CD4-positive, alpha-beta T cell treated with Interleukin-6 at 100 ng/mL for 8 hours (primary cell): Measurements from ENCODE around the gene AHRR.
"Not testable (repeated sequence)": the region's sequence is repeated elsewhere in the genome, so short reads cannot be mapped to it uniquely, and the experiment has no call there.

Source experiments
- DNase-seq: peaks from one replicate; pipeline ENCODE4 v3.0.0-alpha.2; 2020; ENCODE audit warnings: mixed read lengths, low spot score

Gene AHRR

GRCh38 chr5:367358-368130 is 46.0 kb downstream of the AHRR start:
- no peak for DNase-seq

DNA sequence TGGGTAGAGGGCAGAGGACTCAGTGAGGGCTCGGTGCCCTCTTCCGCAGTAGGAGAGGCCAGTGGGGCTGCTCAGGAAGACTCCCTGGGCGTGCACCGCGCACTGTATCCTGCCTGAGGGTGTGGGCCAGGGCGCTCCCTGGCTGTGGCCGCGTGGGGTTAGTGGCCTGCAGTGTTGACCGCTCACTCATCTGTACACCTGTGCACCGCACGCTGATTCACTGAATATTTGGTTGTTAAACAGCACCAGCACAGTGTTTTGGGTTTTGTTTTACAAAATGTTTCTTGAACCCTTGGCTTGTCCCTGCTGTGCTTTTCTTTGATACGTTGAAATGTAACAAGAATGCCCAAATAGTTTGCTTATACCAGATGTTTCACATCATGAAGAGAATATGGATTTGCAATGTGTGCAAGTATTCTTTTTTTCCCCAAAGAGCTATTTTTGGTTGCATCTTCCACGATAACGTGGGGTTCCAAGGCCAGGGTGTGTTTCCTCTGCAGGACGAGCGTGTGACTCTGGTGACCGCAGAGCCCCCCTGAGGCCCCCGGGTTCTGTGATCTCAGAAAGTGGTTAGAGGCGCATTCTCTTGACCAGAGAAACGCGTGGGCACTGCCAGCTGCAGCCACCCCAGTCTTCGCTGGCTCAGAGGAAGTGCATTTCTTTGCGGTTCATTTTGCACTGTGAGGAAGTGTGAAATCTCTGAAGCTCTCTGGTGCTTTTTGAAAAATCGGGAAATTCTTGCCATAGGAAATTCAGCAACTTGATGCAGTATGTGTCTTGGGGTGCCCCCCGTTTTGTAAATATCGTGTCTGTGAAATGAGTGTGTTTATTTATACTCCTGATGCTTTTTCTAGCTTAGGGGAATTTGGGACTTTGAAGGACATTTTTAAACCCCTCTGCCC is 46.9 kb downstream of the AHRR start:
- no peak for DNase-seq

- DNase-seq = no peak
Observed at GRCh38 chr5:369151-369868, 47.8 kb downstream of the AHRR start.

GRCh38 chr5:369869-370236 is 48.3 kb downstream of the AHRR start:
- not testable (repeated sequence) for DNase-seq

DNA sequence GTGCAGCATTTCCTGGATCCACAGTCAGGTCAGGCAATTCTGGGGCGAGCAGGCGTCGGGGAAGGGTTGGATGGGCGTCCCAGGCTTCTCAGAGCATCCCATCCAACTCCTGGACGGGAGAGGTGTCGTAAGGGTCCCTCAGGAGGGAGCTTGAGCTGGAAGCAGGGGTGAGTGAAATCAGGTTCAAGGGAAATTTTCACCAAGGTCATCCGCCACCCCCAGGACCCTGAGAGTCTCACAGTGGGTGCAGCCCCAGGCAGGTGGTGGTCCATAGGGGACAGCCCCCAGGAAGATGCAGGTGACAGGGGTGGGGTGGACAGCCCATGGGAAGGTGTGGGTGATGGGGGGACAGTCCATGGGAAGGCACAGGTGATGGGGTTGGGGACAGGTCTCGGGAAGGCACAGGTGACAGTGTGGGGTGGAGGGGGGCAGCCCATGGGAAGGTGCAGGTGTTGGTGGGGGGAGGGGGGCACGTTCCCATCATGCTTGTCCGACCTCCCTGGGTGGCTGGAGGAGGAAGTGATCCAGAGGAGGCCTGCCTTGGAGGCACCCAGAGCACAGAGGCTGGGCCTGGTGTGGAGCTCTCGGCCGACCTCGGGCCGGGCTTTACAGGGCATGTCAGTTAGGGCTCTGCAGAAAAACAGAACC is 48.9 kb downstream of the AHRR start:
- DNase-seq = no peak

DNA sequence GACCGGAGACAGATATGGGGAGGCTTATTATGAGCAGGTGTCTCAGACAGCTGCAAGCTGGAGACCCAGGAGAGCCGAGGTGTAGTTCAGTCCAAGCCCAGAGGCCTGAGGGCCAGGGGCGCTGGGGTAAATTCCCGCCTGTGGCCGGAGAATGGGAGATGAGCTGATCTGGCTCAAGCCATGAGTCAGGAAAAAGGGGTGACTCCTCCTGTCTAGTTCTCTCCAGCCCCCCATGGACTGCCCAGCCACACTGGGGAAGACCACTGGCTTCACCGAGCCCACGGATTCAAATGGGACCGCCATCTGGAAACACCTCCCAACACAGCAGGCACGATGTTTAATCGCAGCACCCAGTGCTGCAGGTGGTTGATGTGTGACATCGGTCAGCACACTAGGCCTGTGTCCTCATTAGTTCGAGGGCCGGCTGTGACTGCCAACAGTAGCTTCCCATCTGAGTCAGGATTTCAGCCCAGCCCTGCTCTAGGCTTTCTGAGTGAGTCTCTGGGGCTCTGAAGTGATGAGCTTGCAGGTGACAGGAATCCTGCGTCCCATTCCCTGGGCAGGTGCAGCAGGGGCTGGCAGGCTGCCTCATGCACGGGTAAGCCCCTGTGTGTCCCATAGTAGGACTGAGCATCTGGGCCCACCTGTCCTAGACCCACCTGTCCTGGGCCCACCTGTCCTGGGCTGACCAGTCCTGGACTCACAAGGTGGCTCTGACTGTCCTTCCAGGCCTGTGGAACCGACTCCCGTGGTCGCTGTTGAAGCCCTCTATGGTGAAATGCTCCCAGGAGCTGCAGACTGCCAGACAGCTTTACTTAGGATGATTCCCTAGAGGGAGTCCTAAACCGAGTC is 49.7 kb downstream of the AHRR start:
- no peak for DNase-seq

GRCh38 chr5:371811-372555 is 50.5 kb downstream of the AHRR start:
- DNase-seq = no peak

DNA sequence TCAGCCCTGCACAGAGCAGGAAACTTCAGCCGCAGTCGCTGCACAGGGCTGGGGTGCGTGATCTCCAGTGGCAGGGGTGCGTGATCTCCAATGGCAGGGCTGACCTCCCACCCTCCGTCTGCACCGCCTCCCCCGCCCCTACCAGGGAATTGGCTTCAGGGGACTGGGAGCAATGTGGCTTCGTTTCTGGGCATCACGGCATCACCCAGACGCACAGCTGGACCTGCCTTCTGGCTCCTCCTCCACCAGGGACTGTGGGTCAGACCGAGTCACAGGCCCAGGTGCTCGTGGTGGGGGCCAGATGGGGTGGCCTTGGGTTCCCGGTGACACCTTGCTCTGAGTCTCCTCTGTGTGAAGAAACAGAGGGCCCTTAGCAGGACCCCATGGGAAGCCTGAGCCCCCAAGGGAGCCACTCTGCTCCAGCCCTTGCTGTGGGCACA is 51.1 kb downstream of the AHRR start:
- DNase-seq = no peak

GRCh38 chr5:372996-373709 is 51.6 kb downstream of the AHRR start:
- DNase-seq = no peak

DNA sequence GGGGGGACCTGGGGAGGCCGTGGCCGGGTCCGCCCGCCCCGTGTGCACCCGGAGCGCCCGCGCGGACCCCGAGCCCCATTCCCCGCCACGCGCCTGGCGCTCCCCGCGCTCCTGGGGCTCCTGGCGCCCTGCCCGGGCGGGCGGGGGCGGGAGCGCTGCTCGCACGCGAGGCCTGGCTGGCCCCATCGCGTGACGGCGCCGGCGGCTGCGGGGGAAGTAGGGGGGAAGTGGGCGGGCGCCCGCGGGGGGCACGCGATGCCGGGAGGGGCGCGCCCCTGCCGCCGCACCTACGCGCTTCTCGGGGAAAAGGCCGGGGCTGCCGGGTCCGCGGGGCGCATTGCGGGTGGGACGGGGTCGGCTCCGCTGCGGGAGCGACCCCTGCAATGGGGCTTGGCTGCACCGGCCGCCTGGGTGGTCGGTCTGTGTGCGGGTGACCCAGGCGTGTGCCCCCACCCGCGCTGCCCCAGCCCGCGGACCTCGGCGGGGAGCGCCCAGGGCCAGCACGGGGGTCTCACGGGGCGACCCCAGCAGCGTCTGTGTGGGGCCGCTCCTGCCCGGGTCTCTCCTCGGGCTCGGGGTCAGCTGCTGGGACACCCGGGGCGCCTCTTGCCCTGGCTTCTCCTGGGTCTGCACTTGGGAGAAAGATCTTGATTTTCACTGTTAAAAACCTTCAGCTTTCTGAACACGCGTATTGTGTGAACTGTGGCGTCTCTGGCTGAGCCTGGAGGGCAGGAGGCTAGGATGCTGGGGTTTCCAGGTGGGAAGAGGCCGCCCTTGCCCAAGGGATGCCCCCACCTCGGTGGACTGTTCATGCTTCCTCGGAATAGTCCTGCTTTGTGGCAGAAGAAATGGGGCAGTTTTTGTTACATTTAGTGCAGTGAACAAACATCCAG is 52.4 kb downstream of the AHRR start:
- DNase-seq = peak; percentile 53

DNA sequence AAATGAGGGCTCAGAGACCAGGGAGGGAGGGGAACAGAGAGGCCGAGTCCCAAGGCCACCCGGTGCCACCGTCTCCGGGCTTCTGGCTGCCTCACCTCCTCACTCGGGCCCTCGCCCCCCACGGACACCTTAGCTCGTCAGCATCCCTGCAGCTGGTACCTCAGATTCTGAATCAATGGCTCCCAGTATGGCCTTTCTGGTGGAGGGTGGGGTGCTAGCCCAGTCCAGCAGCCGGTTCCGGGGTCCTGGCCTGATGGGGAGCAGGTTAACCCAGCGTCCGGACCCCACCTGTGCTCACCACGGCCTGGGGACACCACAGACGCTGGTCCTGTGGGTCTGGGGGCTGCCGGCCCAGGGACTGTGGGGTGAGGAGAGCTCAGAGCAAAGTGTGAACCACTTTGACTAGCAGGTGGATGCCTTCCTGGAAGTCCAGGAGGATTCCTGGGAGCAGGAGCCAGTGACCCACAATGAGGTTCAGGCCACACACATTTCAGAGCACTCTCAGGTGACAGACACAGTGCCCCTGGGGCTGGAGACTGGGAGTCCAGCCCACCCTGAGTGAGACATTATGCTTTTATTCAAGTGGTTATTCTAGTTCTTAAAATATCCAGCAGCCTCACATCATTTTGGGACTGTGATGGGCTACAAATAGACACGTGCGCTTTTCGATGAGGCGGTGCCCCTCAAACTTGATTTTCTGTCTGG is 53.3 kb downstream of the AHRR start:
- DNase-seq = no peak

DNA sequence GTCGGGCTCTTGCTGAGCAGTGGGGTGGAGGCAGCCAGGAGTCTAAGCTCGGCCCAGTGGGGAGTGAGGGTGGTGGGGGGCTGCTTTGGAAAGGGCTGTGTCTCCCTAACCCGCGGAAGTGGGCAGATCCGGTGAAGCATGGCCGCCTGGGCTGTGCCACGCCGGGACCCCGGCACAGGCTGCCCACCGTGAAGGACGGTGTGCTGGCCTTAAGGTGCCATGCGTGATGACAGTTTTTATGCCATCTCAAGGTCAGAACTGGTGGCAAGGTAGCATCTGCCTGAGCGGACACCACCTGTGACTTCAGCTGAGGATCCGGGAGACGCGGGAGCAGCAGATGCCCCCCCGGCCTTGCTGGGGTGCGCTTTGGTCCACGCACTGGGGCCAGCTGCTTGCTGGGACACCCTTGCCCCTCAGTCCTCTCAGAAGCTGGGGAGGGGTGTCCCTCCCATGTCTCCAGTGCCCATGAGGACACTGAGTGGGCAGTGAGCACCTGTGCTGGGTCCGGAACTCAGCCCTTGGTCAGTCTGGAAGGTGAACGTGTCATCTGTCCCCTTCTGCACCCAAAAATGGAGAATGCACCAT is 53.9 kb downstream of the AHRR start:
- no peak for DNase-seq

DNA sequence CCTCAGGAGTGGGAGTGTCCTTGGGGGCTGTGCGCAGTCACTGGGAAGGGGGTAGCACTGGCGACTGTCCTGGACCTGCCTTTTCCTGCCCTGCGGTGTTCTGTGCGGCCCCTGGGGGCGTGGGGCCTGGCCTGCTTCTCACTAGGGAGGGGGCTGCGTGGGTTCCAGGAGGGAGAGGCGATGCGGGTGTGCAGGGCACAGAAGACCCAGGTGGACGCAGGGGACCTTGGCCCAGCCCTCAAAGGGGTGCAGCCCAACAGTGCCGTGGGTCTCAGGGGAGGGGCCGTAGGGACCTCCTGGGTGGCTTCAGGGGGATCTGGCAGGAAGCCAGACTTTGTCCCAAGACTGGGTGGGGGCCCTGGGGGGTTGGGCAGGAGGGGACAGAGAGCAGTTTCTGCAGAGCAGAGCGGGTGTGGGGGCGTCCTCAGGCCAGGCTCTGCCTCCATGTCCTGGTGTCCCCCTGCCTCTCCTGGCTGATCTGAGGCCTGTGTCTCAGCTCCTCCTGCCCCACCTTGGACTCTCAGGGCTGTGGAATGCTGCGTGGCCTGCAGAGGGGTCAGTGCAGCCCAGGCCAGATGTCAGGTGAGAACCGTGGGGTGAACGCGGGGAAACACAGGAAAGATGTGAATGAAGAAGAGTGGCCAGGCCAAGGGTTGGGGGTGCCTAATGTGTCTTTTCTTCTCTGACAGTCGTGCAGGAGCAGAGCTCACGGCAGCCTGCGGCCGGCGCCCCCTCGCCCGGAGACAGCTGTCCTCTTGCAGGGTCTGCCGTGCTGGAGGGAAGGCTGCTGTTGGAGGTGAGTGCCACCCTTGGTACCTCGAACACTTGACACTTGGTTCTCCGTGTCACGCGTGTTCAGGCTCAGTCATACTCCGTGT is 54.6 kb downstream of the AHRR start:
- DNase-seq = no peak

DNA sequence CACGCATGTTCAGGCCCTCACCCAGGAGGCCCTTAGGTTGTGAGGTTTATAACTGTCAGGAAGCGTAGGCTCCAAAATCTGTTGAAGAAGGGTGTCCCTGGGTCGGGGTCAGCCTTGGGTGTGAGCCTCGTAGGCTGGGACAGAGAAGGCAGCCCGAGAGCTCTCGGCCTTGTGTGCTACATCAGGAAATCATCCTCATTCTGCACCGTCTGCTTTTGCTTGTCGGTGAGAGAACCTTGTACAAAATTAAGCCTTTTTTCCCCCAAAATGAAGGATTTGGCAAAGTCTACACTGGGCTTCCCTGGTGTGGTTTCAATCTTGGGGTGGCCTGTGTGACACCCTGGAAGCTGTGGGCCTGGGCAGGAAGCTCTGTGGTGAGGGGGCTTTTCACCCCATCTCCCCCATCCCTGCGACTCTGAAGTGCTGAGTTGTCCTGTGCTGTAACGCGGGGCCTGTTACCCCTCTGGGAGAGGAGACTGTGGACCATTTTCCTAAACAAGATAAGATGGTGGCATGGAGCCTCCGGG is 55.3 kb downstream of the AHRR start:
- no peak for DNase-seq

GRCh38 chr5:377326-377981 is 55.9 kb downstream of the AHRR start:
- no peak for DNase-seq
